ENCODE measurements around the gene ANKK1. TPM values are rescaled to one million over a fixed set of nuclear protein-coding genes. Genes with fewer than 3 reads are reported as not detected.

The ANKK1 gene
- total and polyA plus RNA-seq, 2 donors from 2014 or later, result 0.19 to 0.60 TPM

DNA sequence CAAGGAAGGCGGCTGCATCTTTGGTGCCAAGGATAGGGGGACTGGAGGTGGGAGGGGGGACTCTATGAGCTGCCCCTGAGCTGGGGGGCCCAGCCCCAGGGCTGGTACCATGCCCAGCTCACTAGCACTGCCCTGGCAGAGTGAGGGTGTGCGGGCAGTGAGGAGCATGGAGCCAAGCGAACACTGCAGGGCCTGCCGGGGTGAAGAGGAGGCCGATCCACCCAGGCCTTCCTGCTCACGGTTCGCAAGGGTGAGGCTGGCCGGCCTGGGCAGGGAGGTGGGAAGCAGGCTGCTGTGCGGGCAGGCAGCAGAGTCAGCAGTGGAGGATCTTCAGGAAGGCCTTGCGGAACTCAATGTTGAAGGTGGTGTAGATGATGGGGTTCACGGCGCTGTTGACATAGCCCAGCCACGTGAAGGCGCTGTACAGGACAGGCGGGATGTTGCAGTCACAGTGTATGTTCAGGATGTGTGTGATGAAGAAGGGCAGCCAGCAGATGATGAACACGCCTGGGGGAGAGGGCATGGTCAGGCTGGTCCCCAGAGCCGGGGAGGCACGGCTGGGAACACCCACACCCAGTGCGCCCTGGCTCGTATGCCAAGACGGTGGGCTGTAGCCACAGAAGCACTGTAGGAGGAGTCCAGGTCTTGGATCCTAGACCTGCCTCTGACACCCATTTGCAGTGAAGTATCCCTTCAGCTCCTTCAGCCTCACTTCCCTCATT is 23.0 kb downstream of the ANKK1 start:
- H3K4me3 ChIP-seq (ENCODE audit: low read length in 3 of 3), result no peak overlapping the region
- TF ChIP-seq, protein P1, sequence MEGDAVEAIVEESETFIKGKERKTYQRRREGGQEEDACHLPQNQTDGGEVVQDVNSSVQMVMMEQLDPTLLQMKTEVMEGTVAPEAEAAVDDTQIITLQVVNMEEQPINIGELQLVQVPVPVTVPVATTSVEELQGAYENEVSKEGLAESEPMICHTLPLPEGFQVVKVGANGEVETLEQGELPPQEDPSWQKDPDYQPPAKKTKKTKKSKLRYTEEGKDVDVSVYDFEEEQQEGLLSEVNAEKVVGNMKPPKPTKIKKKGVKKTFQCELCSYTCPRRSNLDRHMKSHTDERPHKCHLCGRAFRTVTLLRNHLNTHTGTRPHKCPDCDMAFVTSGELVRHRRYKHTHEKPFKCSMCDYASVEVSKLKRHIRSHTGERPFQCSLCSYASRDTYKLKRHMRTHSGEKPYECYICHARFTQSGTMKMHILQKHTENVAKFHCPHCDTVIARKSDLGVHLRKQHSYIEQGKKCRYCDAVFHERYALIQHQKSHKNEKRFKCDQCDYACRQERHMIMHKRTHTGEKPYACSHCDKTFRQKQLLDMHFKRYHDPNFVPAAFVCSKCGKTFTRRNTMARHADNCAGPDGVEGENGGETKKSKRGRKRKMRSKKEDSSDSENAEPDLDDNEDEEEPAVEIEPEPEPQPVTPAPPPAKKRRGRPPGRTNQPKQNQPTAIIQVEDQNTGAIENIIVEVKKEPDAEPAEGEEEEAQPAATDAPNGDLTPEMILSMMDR (IDR thresholded peaks at IDR 0.05; ENCODE audit: borderline replicate concordance, extremely low read depth, insufficient read depth), result no peak
- FAIRE-seq (no peak), DNase-seq (no peak)
- no peak overlapping the region for H3K27ac ChIP-seq (ENCODE audit: low read depth in 2 of 2, low read length in 2 of 2)
- intact Hi-C loops (cut with DNase I), result no loop called here
- H3K9me3 ChIP-seq (ENCODE audit: control insufficient read depth in 2 of 3, insufficient read depth in 1 of 3, low read length in 3 of 3), result no peaks in the 10 kb centered on the region
- no peaks in the 10 kb centered on the region for H3K36me3 ChIP-seq (ENCODE audit: control insufficient read depth in 2 of 3, insufficient read depth in 3 of 3, low read length in 3 of 3)
- no peak overlapping the region for H3K9ac ChIP-seq (ENCODE audit: low read length in 3 of 3)
- no peaks in the 10 kb centered on the region for H3K4me1 ChIP-seq (ENCODE audit: control insufficient read depth in 2 of 3, insufficient read depth in 2 of 3, low read depth in 1 of 3, low read length in 3 of 3)
- no peaks in the 10 kb centered on the region for H3K27me3 ChIP-seq (ENCODE audit: control insufficient read depth, insufficient read depth, low read length)

DNA sequence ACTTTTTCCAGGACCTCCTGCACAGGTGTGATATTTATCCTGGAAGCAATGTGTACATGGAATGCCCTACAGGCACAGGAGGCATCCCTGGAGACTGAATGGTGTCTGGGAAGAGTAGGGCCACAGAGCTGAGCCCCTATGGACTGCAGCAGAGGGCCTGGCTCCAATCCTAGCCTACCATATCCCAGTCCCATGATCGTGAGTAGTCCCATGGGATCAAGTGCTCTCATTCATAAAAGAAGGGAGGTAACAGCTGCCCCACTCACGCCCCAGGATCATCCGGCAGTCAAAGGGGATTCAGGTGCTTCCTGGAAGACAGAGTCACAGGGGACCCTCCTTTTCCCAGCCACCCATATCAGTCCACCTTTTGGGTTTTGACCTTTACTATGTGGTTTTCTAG is 24.0 kb downstream of the ANKK1 start:
- DNase-seq, result no peak
- Histone ChIP-seq H3K27me3 (ENCODE audit: control insufficient read depth, insufficient read depth, low read length) (no peaks in the 10 kb centered on the region), H3K36me3 (ENCODE audit: control insufficient read depth in 2 of 3, insufficient read depth in 3 of 3, low read length in 3 of 3) (no peaks in the 10 kb centered on the region), H3K4me3 (ENCODE audit: low read length in 3 of 3) (no peak overlapping the region), H3K4me1 (ENCODE audit: control insufficient read depth in 2 of 3, insufficient read depth in 2 of 3, low read depth in 1 of 3, low read length in 3 of 3) (no peaks in the 10 kb centered on the region), H3K9ac (ENCODE audit: low read length in 3 of 3) (no peak overlapping the region), H3K9me3 (ENCODE audit: control insufficient read depth in 2 of 3, insufficient read depth in 1 of 3, low read length in 3 of 3) (no peaks in the 10 kb centered on the region), H3K27ac (ENCODE audit: low read depth in 2 of 2, low read length in 2 of 2) (no peak overlapping the region)
- FAIRE-seq, result no peak
- TF ChIP-seq, protein P1 (IDR thresholded peaks at IDR 0.05; ENCODE audit: borderline replicate concordance, extremely low read depth, insufficient read depth), result no peak
- intact Hi-C loops (cut with DNase I), result no loop called here

DNA sequence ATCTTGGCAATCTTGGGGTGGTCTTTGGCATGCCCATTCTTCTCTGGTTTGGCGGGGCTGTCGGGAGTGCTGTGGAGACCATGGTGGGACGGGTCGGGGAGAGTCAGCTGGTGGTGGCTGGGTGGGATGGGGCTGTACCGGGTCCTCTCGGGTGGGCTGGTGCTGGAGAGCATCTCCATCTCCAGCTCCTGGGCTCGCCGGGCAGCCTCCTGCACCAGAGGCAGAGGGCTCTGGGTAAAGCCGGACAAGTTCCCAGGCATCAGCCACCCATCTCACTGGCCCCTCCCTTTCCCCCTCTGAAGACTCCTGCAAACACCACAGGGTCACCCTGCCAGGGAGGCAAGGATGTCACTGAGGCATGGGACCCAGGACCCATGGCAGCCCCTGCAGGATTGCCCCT is 25.1 kb downstream of the ANKK1 start:
- no peaks in the 10 kb centered on the region for H3K9me3 ChIP-seq (ENCODE audit: control insufficient read depth in 2 of 3, insufficient read depth in 1 of 3, low read length in 3 of 3)
- no peaks in the 10 kb centered on the region for H3K36me3 ChIP-seq (ENCODE audit: control insufficient read depth in 2 of 3, insufficient read depth in 3 of 3, low read length in 3 of 3)
- H3K4me1 ChIP-seq (ENCODE audit: control insufficient read depth in 2 of 3, insufficient read depth in 2 of 3, low read depth in 1 of 3, low read length in 3 of 3), result no peaks in the 10 kb centered on the region
- DNase-seq (no peak), FAIRE-seq (no peak)
- intact Hi-C loops (cut with DNase I), result no loop called here
- no peak overlapping the region for H3K27ac ChIP-seq (ENCODE audit: low read depth in 2 of 2, low read length in 2 of 2)
- no peaks in the 10 kb centered on the region for H3K27me3 ChIP-seq (ENCODE audit: control insufficient read depth, insufficient read depth, low read length)
- H3K4me3 ChIP-seq (ENCODE audit: low read length in 3 of 3), result no peak overlapping the region
- no peak overlapping the region for H3K9ac ChIP-seq (ENCODE audit: low read length in 3 of 3)
- TF ChIP-seq, protein P1 (IDR thresholded peaks at IDR 0.05; ENCODE audit: borderline replicate concordance, extremely low read depth, insufficient read depth), result no peak

DNA sequence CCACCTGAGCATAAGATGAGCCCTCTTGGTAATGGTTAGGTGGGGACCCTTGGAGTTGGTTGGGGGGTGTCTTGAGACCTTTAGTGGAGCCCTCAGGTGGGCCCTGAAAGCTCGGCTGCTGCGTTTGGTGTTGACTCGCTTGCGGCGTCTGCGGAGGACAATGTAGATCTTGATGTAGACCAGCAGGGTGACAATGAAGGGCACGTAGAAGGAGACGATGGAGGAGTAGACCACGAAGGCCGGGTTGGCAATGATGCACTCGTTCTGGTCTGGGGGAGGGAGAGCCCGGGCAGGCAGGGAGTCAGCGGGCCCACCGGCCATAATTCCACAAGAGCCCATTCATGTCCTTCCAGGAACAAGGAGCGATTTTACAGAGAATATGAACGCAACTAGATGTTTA is 27.8 kb downstream of the ANKK1 start:
- FAIRE-seq (no peak), DNase-seq (no peak)
- no peak overlapping the region for H3K27ac ChIP-seq (ENCODE audit: low read depth in 2 of 2, low read length in 2 of 2)
- no peaks in the 10 kb centered on the region for H3K36me3 ChIP-seq (ENCODE audit: control insufficient read depth in 2 of 3, insufficient read depth in 3 of 3, low read length in 3 of 3)
- H3K9ac ChIP-seq (ENCODE audit: low read length in 3 of 3), result no peak overlapping the region
- no peaks in the 10 kb centered on the region for H3K27me3 ChIP-seq (ENCODE audit: control insufficient read depth, insufficient read depth, low read length)
- H3K4me3 ChIP-seq (ENCODE audit: low read length in 3 of 3), result no peak overlapping the region
- TF ChIP-seq, protein P1 (IDR thresholded peaks at IDR 0.05; ENCODE audit: borderline replicate concordance, extremely low read depth, insufficient read depth), result no peak
- H3K4me1 ChIP-seq (ENCODE audit: control insufficient read depth in 2 of 3, insufficient read depth in 2 of 3, low read depth in 1 of 3, low read length in 3 of 3), result no peaks in the 10 kb centered on the region
- no peaks in the 10 kb centered on the region for H3K9me3 ChIP-seq (ENCODE audit: control insufficient read depth in 2 of 3, insufficient read depth in 1 of 3, low read length in 3 of 3)
- intact Hi-C loops (cut with DNase I), result no loop called here
